ENCODE results near the gene TMCC2.

The TMCC2 gene

DNA sequence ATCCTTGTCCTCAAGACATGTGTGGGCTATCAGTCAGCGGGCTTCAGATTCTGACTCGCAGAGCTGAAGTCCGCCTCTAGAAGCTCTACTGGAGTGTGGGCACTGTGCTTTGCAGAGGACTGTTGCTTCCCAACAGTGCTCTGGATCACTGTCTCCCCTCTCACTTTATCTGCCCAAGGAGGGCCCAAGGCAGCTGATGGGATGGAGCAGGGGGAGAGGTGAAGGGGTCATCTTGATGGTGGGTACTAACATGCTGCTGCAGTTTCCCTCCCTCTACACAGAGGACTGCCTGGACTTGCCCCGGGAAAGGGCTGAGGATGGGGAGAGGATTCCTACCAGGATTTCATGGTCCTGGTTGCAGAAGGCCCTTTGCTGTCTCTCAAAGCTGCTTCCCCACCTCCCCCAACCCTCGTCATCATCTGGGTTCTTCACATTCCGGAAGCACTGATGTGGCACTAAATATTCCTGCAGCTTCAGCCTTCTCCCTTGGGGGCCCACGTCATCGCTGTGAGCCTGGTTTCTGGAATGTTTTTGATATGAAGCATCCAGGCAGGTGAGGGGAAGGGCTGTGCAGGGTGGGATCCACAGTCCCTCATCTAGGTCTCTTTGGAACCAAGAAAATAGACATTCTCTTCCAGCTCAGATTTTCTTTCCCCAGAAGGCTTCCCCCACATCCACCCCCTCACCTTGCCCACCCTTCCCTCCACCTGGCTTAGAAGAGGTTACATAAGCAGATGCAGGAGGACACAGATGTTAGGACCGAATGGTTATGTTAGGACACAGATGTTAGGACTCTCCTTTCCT lies 70.6 kb downstream of the TMCC2 start:
- CTCF ChIA-PET: interaction anchor here (1.0 to 17.6 kb wide), 6 partner anchors 13 to 190 kb away, joined by 3 to 221 read pairs (median 4); partner anchors contain the start of gene NUAK2
- POLR2A ChIA-PET: interaction anchor here (0.7 to 4.7 kb wide), 5 partner anchors 14 to 78 kb away, joined by 3 to 25 read pairs (median 8); partner anchors contain the start of gene NUAK2

DNA sequence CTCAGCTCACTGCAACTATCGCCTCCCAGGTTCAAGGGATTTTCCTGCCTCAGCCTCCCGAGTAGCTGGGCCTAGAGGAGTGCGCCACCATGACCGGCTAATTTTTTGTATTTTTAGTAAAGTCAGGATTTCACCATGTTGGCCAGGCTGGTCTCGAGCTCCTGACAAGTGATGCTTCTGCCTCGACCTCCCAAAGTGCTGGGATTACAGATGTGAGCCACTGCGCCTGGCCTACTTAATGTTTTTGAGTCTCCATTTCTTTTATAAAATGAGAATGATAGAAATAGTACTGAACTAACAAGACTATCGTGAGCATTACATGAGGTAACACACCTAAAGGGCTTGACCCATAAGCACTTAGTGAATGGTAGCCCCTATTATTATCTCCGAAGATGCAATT lies 72.4 kb downstream of the TMCC2 start:
- DNase-seq (ENCODE audit: low read depth, low spot score): no peak
- TF ChIP-seq, protein P1, sequence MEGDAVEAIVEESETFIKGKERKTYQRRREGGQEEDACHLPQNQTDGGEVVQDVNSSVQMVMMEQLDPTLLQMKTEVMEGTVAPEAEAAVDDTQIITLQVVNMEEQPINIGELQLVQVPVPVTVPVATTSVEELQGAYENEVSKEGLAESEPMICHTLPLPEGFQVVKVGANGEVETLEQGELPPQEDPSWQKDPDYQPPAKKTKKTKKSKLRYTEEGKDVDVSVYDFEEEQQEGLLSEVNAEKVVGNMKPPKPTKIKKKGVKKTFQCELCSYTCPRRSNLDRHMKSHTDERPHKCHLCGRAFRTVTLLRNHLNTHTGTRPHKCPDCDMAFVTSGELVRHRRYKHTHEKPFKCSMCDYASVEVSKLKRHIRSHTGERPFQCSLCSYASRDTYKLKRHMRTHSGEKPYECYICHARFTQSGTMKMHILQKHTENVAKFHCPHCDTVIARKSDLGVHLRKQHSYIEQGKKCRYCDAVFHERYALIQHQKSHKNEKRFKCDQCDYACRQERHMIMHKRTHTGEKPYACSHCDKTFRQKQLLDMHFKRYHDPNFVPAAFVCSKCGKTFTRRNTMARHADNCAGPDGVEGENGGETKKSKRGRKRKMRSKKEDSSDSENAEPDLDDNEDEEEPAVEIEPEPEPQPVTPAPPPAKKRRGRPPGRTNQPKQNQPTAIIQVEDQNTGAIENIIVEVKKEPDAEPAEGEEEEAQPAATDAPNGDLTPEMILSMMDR (IDR thresholded peaks at IDR 0.05; ENCODE audit: insufficient read depth, low read length, missing control alignments): no peak
- CTCF ChIA-PET: interaction anchor here (1.1 to 17.6 kb wide), 3 partner anchors 20 to 54 kb away, joined by 3 to 221 read pairs (median 69); partner anchors contain the start of gene NUAK2
- POLR2A ChIA-PET: interaction anchor here (0.9 to 4.7 kb wide), 2 partner anchors 14 to 15 kb away, joined by 4 to 25 read pairs; no protein-coding TSS in a partner anchor
- H3K4me3 ChIP-seq (ENCODE audit: low read depth, low read length): no peak overlapping the region

More for the DNA sequence above, 70.6 kb downstream of the TMCC2 start:
- DNase-seq (ENCODE audit: low read depth, low spot score): peak; percentile 95
- TF ChIP-seq, protein P1 (IDR thresholded peaks at IDR 0.05; ENCODE audit: insufficient read depth, low read length, missing control alignments): no peak
- H3K4me3 ChIP-seq (ENCODE audit: low read depth, low read length): no peak overlapping the region

DNA sequence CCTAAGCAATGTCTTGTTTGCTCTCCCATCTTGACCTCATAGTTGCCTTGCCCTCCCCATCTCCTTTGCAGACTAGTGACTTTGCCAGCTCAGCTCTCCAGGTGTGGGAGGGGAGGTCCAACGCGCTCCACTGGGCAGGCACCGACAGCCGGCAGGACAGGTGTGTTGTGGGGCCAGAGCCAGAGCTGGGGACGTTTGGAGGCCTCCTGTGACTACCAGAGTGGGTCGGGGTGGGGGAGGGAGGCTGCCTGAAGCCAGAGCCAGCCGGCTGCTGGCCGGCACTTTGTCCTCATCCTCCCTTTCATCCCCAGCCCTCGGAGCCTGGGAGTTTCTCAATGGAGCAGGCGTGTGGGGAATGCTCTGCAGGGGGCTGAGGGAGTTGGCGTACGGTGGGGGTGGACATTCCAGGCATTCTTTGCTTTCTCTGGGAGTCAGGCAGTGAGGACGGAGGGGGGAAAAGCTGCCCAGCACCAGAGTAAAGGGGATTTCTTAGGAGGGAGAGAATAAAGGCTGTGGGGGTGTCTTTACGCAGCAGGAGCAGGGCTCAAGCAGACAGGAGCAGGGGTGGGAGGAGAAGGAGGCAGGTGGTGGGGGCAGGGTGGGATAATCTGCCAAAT lies 73.6 kb downstream of the TMCC2 start:
- TF ChIP-seq, protein P1 (IDR thresholded peaks at IDR 0.05; ENCODE audit: insufficient read depth, low read length, missing control alignments): no peak
- ChIA-PET POLR2A (interaction anchor here (0.6 to 4.7 kb wide), 5 partner anchors 13 to 1441 kb away, joined by 3 to 25 read pairs (median 5); partner anchors contain the start of gene NUAK2), CTCF (interaction anchor here (6.9 to 17.6 kb wide), 2 partner anchors 19 to 28 kb away, joined by 69 to 221 read pairs; partner anchors contain the start of gene NUAK2)
- H3K4me3 ChIP-seq (ENCODE audit: low read depth, low read length): no peak overlapping the region; the same call in 1 of the 2 replicates
- peak; percentile 92 for DNase-seq (ENCODE audit: low read depth, low spot score)

DNA sequence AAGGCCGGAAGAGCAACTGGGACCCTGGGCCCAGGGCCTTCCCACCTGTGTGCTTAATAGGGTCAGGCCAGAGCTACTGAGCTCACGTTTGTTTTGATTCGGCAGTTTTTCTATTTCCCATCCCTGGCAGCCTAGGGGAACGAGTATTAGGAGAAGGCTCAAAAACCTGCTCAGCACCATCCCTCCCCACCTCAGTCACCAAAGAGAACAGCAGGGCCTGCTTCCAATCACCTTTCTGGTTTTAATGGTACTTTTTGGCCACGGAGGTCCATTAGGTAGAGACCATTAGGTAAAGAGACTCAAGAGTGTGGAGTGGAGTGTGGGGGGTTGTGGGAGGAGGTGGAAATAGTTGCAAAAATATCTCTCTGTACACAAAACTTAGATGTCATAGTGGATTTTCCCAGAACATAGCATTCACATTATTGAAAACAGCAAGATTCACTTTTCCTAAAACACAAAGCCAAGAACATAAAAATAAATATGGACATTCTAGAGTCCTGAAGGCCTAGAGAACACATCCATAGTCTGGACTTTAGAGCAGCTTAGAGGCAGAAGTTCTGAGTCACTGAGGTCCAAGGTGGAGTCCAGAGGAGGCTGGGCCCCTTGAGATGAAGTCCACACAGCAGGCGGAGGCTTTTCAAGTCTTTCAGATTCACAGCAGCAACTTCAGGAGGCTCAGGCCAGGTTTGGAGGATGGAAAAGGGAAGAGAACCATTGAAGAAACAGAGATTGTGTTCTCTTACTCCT lies 74.3 kb downstream of the TMCC2 start:
- TF ChIP-seq, protein P1 (IDR thresholded peaks at IDR 0.05; ENCODE audit: insufficient read depth, low read length, missing control alignments): no peak
- DNase-seq (ENCODE audit: low read depth, low spot score): no peak
- ChIA-PET CTCF (interaction anchor here (6.9 to 17.6 kb wide), 2 partner anchors 18 to 28 kb away, joined by 69 to 221 read pairs; partner anchors contain the start of gene NUAK2), POLR2A (interaction anchor here (0.8 to 4.7 kb wide), 4 partner anchors 15 to 19 kb away, joined by 3 to 25 read pairs (median 8); partner anchors contain the start of gene NUAK2)
- H3K4me3 ChIP-seq (ENCODE audit: low read depth, low read length): no peak overlapping the region

DNA sequence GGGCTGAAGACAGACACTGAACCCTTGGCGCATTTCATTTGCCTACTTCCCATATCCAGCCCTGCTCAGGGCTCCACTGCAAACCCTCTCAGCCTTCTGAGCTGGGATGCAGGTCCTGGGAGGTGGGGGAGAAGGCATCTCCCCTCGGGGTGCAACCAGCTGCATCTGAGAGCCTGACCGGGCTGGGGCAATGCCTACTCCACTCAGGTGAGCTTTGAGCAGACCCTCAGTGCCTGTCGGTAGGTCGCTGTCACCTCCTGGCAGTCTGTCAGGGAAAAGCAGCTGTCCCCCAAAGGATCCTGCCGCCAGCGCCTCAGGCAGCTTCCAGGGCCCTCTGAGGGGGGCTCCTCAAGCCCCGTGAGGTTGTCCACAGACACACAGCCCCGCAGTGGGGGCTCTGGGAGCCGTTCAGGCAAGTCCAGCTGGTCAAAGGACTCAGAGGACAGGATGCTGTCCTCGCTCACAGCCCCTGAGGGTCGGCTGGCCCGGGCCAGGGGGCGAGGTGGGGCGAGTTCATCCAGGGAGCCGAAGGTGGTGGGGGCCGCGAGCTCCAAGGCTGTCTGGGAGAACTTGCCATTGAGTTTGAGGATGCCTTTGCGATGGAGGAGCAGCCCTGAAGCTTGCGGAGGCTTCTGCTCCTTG lies 75.6 kb downstream of the TMCC2 start:
- no peak overlapping the region for H3K4me3 ChIP-seq (ENCODE audit: low read depth, low read length)
- POLR2A ChIA-PET: interaction anchor here (2.7 kb wide), 1 partner anchor 19 kb away, joined by 8 read pairs; no protein-coding TSS in a partner anchor
- CTCF ChIA-PET: interaction anchor here (1.4 to 17.6 kb wide), 3 partner anchors 17 to 32 kb away, joined by 5 to 221 read pairs (median 10); partner anchors contain the start of gene NUAK2
- TF ChIP-seq, protein P1 (IDR thresholded peaks at IDR 0.05; ENCODE audit: insufficient read depth, low read length, missing control alignments): no peak
- no peak for DNase-seq (ENCODE audit: low read depth, low spot score)
